Measurements from ENCODE around the gene ZSWIM1.
A peak's percentile ranks its signal among the peaks of the same experiment; 100 is the strongest.

The ZSWIM1 gene

DNA sequence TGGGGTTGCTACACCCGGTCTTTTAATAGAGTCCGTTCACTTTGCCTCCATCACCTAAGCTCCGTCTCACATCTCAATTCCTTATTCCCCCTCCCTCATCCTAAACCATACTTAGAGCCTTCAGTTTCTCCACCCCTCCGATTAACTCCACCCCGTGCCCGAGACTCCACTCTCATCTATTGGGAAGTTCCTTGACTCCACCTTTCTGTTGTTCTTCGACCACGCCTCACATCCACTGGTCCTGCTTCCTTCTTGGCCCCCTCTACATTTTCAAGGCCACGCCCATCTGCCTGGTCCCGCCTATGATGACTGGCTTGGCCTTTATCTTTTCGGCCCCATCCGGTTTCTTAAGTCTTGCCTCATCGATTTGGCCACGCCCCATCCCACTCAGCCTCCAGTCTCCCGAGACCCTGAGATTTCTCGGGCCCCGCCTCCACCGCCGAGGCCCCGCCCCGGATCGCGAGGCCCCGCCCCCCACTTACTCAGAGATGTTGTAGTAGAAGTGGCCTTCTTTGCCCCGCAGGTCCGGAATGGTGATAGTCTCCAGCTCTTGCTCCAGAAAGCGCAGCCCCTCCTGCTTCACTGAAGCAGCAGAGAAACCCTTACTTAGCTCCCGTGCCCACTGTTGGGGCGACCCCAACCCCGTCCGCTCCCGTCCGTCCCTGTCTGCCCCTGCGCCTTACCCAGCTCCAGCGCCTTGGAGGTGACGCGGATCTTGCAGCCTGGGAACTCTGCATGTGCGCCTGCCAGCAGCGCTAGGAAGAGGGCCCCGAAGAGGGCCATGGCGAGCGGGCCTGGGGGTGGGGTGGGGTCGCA, 29.9 kb downstream of the ZSWIM1 start:
- H2AFZ ChIP-seq (ENCODE audit: low read depth, low read length) = no peak overlapping the region
- peaks cover 21% of the 10 kb centered on the region for H3K4me1 ChIP-seq (ENCODE audit: insufficient read depth, low read length)
- H3K4me3 ChIP-seq (ENCODE audit: low read length) = peak overlapping the region; percentile 60
- H3K36me3 ChIP-seq (ENCODE audit: insufficient read depth, low read length) = peaks cover 32% of the 10 kb centered on the region
- no peaks in the 10 kb centered on the region for H3K9me3 ChIP-seq (ENCODE audit: low read length)
- H3K27me3 ChIP-seq (ENCODE audit: insufficient read depth, low read length) = no peaks in the 10 kb centered on the region

GRCh38 chr20:45911486-45912343, 30.7 kb downstream of the ZSWIM1 start, which contains the start of gene PLTP:
Gene PLTP, minus strand, starts transcription at chr20:45912155. Its CDS starts 703 bp downstream, at chr20:45911452.
- H3K27me3 ChIP-seq (ENCODE audit: insufficient read depth, low read length) = no peaks in the 10 kb centered on the region
- peaks cover 21% of the 10 kb centered on the region for H3K4me1 ChIP-seq (ENCODE audit: insufficient read depth, low read length)
- no peaks in the 10 kb centered on the region for H3K9me3 ChIP-seq (ENCODE audit: low read length)
- H3K4me3 ChIP-seq (ENCODE audit: low read length) = peak within 1 kb of the TSS; percentile 60
- peaks cover 26% of the 10 kb centered on the region for H3K36me3 ChIP-seq (ENCODE audit: insufficient read depth, low read length)
- peak within 1 kb of the TSS; percentile 24 for H2AFZ ChIP-seq (ENCODE audit: low read depth, low read length)

DNA sequence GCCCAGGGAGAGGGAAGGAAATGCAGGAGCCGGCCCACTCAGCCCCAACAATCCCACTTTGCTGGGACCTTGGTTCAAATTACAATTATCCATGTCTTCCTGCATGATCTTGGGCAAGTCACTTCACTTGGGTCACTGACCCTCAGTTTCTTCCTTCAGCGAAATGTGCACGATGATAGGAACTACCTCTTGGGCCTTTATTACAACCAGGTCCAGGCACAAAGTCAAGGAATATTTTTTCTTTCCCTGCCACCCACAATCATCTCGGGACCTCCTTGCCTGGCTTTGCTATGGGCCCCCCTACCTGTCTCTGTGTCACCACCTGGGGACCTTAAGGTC, 31.3 kb downstream of the ZSWIM1 start:
- peaks cover 24% of the 10 kb centered on the region for H3K36me3 ChIP-seq (ENCODE audit: insufficient read depth, low read length)
- peak overlapping the region; percentile 60 for H3K4me3 ChIP-seq (ENCODE audit: low read length)
- H3K27me3 ChIP-seq (ENCODE audit: insufficient read depth, low read length) = no peaks in the 10 kb centered on the region
- no peaks in the 10 kb centered on the region for H3K9me3 ChIP-seq (ENCODE audit: low read length)
- peak overlapping the region; percentile 24 for H2AFZ ChIP-seq (ENCODE audit: low read depth, low read length)
- peaks cover 21% of the 10 kb centered on the region for H3K4me1 ChIP-seq (ENCODE audit: insufficient read depth, low read length)

DNA sequence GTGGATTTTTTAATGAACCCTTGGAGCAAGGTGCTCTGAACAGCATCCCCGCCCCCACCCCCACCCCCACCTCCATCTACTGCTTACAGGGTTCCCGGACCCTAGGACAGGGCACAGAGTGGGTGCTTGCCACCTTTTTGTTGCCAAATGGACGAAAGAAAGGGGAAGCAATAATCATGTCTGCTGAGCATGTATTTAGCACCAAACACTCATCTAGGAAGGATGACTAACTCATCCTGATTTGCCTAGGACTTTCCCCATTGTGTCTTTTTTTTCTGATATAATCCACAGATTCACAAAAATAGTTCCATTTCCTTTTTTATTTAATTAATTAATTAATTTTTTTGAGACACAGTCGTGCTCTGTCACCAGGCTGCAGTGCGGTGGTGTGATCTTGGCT, 32.1 kb downstream of the ZSWIM1 start:
- no peaks in the 10 kb centered on the region for H3K9me3 ChIP-seq (ENCODE audit: low read length)
- H3K36me3 ChIP-seq (ENCODE audit: insufficient read depth, low read length) = peaks cover 16% of the 10 kb centered on the region
- peaks cover 21% of the 10 kb centered on the region for H3K4me1 ChIP-seq (ENCODE audit: insufficient read depth, low read length)
- H3K4me3 ChIP-seq (ENCODE audit: low read length) = no peak overlapping the region
- H2AFZ ChIP-seq (ENCODE audit: low read depth, low read length) = no peak overlapping the region
- H3K27me3 ChIP-seq (ENCODE audit: insufficient read depth, low read length) = no peaks in the 10 kb centered on the region

- Histone ChIP-seq H3K9me3 (ENCODE audit: low read length) (no peaks in the 10 kb centered on the region), H3K4me3 (ENCODE audit: low read length) (no peak overlapping the region), H2AFZ (ENCODE audit: low read depth, low read length) (no peak overlapping the region), H3K36me3 (ENCODE audit: insufficient read depth, low read length) (no peaks in the 10 kb centered on the region), H3K4me1 (ENCODE audit: insufficient read depth, low read length) (no peaks in the 10 kb centered on the region), H3K27me3 (ENCODE audit: insufficient read depth, low read length) (no peaks in the 10 kb centered on the region)
These were observed 36.7 kb downstream of the ZSWIM1 start for GRCh38 chr20:45917790-45918141.

DNA sequence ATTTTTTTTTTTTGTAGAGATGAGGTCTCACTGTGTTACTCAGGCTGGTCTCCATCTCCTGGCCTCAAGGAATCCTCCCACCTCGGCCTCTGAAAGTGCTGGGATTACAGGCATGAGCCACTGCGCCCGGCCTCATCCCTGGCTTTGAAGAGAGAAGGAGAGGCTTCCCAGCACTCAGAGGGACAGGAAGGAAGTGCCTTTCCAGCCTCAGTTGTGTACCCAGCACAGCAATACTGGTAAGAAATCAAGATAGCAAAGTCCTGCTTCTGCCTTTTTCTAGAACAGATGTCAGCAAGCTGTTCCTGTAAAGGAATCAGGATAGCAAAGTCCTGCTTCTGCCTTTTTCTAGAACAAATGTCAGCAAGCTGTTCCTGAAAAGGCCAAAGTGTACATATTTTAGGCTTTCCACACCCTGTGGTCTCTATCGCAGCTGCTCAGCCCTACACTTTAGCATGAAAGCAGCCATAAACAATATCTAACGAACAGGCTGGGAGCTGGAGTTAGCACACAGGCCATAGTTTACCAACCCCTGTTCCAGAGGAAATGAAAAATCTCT, 37.2 kb downstream of the ZSWIM1 start:
- no peak overlapping the region for H2AFZ ChIP-seq (ENCODE audit: low read depth, low read length)
- no peak overlapping the region for H3K4me3 ChIP-seq (ENCODE audit: low read length)
- no peaks in the 10 kb centered on the region for H3K4me1 ChIP-seq (ENCODE audit: insufficient read depth, low read length)
- no peaks in the 10 kb centered on the region for H3K36me3 ChIP-seq (ENCODE audit: insufficient read depth, low read length)
- H3K27me3 ChIP-seq (ENCODE audit: insufficient read depth, low read length) = no peaks in the 10 kb centered on the region
- no peaks in the 10 kb centered on the region for H3K9me3 ChIP-seq (ENCODE audit: low read length)

DNA sequence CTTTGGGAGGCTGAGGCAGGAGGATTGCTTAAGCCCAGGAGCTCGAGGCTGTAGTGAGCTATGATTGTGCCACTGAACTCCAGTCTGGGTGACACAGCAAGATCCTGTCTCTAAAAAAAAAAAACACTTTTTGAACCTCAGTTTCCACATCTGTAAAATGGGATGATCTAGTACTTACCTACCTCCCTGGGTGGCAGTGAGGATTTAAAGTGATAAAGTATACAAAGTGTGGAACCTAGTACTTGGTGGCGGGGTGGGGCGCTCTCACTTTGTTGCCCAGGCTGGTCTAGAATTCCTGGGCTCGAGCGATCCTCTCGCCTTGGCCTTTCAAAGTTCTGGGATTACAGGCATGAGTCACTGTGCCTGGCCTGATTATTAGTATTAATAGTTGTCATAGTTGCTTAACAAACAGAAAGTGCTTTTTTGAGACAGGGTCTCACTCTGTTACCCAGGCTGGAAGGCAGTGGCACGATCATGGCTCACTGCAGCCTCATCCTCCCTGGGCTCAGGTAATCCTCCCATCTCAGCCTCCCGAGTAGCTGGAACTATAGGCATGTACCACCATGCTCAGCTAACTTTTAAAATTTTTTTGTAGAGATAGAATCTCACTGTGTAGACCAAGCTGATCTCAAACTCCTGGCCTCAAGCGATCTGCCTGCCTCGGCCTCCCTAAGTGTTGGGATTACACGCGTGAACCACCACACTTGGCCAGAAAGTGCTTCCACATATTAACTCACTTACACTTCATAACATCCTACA, 37.9 kb downstream of the ZSWIM1 start:
- H3K4me3 ChIP-seq (ENCODE audit: low read length) = no peak overlapping the region
- no peaks in the 10 kb centered on the region for H3K27me3 ChIP-seq (ENCODE audit: insufficient read depth, low read length)
- no peak overlapping the region for H2AFZ ChIP-seq (ENCODE audit: low read depth, low read length)
- no peaks in the 10 kb centered on the region for H3K4me1 ChIP-seq (ENCODE audit: insufficient read depth, low read length)
- H3K9me3 ChIP-seq (ENCODE audit: low read length) = no peaks in the 10 kb centered on the region
- no peaks in the 10 kb centered on the region for H3K36me3 ChIP-seq (ENCODE audit: insufficient read depth, low read length)

DNA sequence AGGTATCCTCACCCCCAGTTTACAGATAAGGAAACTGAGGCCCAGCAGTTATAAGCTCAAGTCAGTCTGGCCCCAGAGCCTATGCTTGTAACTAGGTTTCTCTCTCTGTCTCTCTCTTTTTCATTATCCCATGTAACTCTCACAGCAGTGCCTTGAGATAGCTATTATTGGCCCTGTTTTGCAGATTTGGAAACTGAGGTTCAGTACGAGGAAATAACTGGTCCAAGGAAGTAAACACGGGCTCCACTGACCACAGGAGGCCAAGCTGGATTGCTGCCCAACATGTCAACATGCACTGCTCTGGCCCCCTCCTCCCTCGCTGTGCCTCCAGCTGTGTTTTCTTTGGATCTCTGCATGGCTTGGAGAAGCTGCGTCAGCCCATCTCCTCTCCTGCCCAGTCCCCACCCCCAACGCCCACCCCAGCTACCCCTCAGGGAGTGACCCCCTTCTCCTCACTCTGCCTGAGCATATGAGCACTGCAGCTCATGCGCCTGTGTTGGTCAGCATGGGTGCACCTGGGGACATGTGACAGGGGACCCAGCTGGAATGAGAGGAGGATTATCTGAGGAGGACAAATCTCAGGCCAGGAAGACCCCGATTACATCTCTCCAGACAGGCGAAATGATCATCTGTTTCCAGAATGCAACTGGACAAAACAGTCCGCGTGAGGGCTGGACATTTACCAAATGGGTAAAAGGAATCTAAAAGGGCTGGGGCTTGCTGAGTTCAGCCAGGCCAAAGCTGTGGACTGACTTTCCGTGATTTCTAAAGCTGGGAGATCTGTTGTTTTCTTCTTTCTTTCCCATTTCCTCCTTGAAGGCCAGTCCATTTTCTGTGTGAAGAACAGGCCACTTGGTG, 38.7 kb downstream of the ZSWIM1 start:
- Histone ChIP-seq H3K9me3 (ENCODE audit: low read length) (no peaks in the 10 kb centered on the region), H2AFZ (ENCODE audit: low read depth, low read length) (no peak overlapping the region), H3K27me3 (ENCODE audit: insufficient read depth, low read length) (no peaks in the 10 kb centered on the region), H3K4me1 (ENCODE audit: insufficient read depth, low read length) (no peaks in the 10 kb centered on the region), H3K4me3 (ENCODE audit: low read length) (no peak overlapping the region), H3K36me3 (ENCODE audit: insufficient read depth, low read length) (no peaks in the 10 kb centered on the region)

DNA sequence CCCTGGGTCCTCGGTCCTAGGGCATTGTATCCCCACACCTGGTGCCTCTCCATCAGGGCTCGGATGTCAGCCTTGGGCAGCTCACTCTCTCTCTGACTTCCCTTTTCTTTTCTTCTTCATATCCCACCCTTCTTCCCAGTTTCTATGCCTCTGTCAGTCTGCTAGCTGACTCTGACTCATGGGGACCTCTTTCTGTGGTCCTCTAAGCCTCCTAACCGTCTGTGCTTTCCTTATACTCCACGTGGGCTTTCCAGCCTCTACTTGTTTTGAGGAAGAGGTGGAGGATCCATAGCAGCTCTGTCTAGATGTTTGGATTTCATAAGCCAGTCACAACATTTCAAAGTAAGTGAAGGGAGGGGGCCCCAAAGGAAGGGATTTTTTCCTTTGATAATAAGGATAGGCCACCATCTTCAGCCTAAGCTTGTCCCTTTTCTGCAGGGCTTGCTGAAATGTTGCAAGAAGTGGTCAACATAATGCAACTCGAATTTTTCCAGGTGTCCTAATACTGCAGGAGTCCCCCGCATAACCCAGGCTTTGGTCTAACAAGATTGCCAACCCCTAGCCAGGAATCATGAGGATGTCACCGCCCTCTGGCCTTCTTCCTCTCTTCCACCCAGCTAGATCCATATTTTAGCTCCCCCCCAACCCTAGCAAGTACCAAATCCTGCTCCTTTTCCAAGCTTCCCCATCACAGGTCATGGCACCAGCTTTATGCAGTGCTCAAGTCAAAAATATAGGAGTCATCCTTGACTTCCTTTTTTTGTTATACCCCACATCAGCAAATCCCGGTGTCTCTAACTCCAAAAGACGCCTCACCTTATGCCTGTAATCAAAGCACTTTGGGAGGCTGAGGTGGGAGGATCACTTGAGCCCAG, 39.7 kb downstream of the ZSWIM1 start:
- H3K9me3 ChIP-seq (ENCODE audit: low read length) = no peaks in the 10 kb centered on the region
- no peaks in the 10 kb centered on the region for H3K4me1 ChIP-seq (ENCODE audit: insufficient read depth, low read length)
- H2AFZ ChIP-seq (ENCODE audit: low read depth, low read length) = no peak overlapping the region
- H3K4me3 ChIP-seq (ENCODE audit: low read length) = no peak overlapping the region
- H3K36me3 ChIP-seq (ENCODE audit: insufficient read depth, low read length) = no peaks in the 10 kb centered on the region
- no peaks in the 10 kb centered on the region for H3K27me3 ChIP-seq (ENCODE audit: insufficient read depth, low read length)

DNA sequence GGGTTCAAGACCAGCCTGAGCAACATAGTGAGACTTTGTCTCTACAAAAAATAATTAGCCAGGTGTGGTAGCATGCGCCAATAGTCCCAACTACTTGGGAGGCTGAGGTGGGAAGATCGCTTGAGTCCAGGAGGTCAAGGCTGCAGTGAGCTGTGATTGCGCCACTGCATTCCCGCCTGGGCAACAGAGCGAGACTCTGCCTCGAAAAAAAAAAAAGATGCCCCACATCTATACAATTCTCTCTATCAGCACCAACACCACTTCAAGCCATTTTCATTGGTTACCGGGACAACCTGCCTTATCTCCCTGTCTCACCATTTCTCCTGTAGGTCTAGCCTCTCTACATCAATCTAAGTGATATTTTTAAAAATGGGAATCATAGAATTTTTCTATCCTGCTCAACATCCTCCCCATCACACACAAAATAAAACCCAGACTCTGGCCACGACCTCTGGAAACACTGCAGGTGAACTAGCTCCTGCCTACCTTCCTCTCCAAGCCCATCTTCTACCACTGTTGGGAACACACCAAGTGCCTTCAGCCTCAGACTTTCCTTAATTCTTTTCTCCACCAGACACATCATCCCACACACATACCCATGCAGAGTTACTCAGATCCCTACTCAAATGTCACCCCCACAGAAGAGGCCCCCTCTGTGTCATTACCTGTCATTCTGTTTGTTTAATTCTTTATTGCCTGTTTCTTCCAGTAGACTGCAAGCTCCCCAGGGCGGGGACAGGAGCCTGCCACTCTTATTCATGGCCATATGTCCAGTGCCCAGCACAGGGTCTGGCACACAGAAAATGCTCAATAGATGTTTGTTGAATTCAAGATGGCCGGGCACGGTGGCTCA, 40.5 kb downstream of the ZSWIM1 start:
- no peaks in the 10 kb centered on the region for H3K36me3 ChIP-seq (ENCODE audit: insufficient read depth, low read length)
- no peaks in the 10 kb centered on the region for H3K27me3 ChIP-seq (ENCODE audit: insufficient read depth, low read length)
- no peaks in the 10 kb centered on the region for H3K4me1 ChIP-seq (ENCODE audit: insufficient read depth, low read length)
- H3K4me3 ChIP-seq (ENCODE audit: low read length) = no peak overlapping the region
- H3K9me3 ChIP-seq (ENCODE audit: low read length) = no peaks in the 10 kb centered on the region
- no peak overlapping the region for H2AFZ ChIP-seq (ENCODE audit: low read depth, low read length)

All from neuron (in vitro differentiated cells).